Measurements from ENCODE around the gene LY6G6D.

Gene LY6G6D

GRCh38 chr6:31765910-31766794, 51.0 kb downstream of the LY6G6D start:
- DNase-seq, result no peak

- DNase-seq, result no peak
Measured at GRCh38 chr6:31767096-31767645, 52.0 kb downstream of the LY6G6D start.
